Measurements from ENCODE around the gene RAB37. TPM values are rescaled to one million over a fixed set of nuclear protein-coding genes. Genes with fewer than 3 reads are reported as not detected.

Gene RAB37
- total RNA-seq, 1 donor from 2014 or later, result 0.38 TPM

GRCh38 chr17:74745548-74746177 is 8.6 kb downstream of the RAB37 start:
- peak overlapping the region; percentile 39 for H3K27ac Mint-ChIP-seq
- H3K4me3 Mint-ChIP-seq, result no peak overlapping the region
- no peaks in the 10 kb centered on the region for H3K9me3 Mint-ChIP-seq

GRCh38 chr17:74746376-74746775 is 9.3 kb downstream of the RAB37 start:
- peaks cover 37% of the 10 kb centered on the region for H3K4me1 Mint-ChIP-seq
- peaks cover 4% of the 10 kb centered on the region for H3K27me3 Mint-ChIP-seq (ENCODE audit: low read depth)
- H3K4me3 Mint-ChIP-seq, result peak overlapping the region; percentile 12
- no peaks in the 10 kb centered on the region for H3K9me3 Mint-ChIP-seq
- no peak for TF ChIP-seq CTCF (IDR thresholded peaks at IDR 0.05; ENCODE audit: unreplicated experiment)
- no peak for DNase-seq (ENCODE audit: low spot score in 2 of 2, unreplicated experiment in 2 of 2)
- no peaks in the 10 kb centered on the region for H3K36me3 Mint-ChIP-seq
- peak overlapping the region; percentile 87 for H3K27ac Mint-ChIP-seq

More at GRCh38 chr17:74745548-74746177, 8.6 kb downstream of the RAB37 start:
- no peak for TF ChIP-seq CTCF (IDR thresholded peaks at IDR 0.05; ENCODE audit: unreplicated experiment)
- DNase-seq (ENCODE audit: low spot score in 2 of 2, unreplicated experiment in 2 of 2), result peak in 1 of 2 experiments; percentile 7
- peaks cover 4% of the 10 kb centered on the region for H3K27me3 Mint-ChIP-seq (ENCODE audit: low read depth)
- H3K36me3 Mint-ChIP-seq, result no peaks in the 10 kb centered on the region
- peaks cover 30% of the 10 kb centered on the region for H3K4me1 Mint-ChIP-seq

- no peak for TF ChIP-seq CTCF (IDR thresholded peaks at IDR 0.05; ENCODE audit: unreplicated experiment)
- Mint-ChIP-seq H3K36me3 (no peaks in the 10 kb centered on the region), H3K4me1 (peaks cover 37% of the 10 kb centered on the region), H3K9me3 (no peaks in the 10 kb centered on the region), H3K4me3 (peak overlapping the region; percentile 31), H3K27me3 (ENCODE audit: low read depth) (peaks cover 2% of the 10 kb centered on the region), H3K27ac (peak overlapping the region; percentile 87)
- DNase-seq (ENCODE audit: low spot score in 2 of 2, unreplicated experiment in 2 of 2), result peak in 1 of 2 experiments; percentile 19
These were observed 9.9 kb downstream of the RAB37 start for GRCh38 chr17:74746922-74747321.

GRCh38 chr17:74748279-74748528 is 11.1 kb downstream of the RAB37 start:
- H3K9me3 Mint-ChIP-seq, result no peaks in the 10 kb centered on the region
- H3K27ac Mint-ChIP-seq, result no peak overlapping the region
- H3K36me3 Mint-ChIP-seq, result peaks cover 8% of the 10 kb centered on the region
- H3K27me3 Mint-ChIP-seq (ENCODE audit: low read depth), result peaks cover under 1% of the 10 kb centered on the region
- peaks cover 37% of the 10 kb centered on the region for H3K4me1 Mint-ChIP-seq
- peak overlapping the region; percentile 56 for H3K4me3 Mint-ChIP-seq
- no peak for DNase-seq (ENCODE audit: low spot score in 2 of 2, unreplicated experiment in 2 of 2)
- no peak for TF ChIP-seq CTCF (IDR thresholded peaks at IDR 0.05; ENCODE audit: unreplicated experiment)

- DNase-seq (ENCODE audit: low spot score in 2 of 2, unreplicated experiment in 2 of 2), result peak; percentile 88 to 92
- Mint-ChIP-seq H3K9me3 (no peaks in the 10 kb centered on the region), H3K36me3 (peaks cover 8% of the 10 kb centered on the region), H3K4me1 (peaks cover 37% of the 10 kb centered on the region), H3K27ac (peak within 1 kb of the TSS; percentile 23), H3K4me3 (peak within 1 kb of the TSS; percentile 76), H3K27me3 (ENCODE audit: low read depth) (no peaks in the 10 kb centered on the region)
- TF ChIP-seq CTCF (IDR thresholded peaks at IDR 0.05; ENCODE audit: unreplicated experiment), result peak; percentile 26
These were observed 11.6 kb downstream of the RAB37 start, which contains the start of gene NHERF1 for GRCh38 chr17:74748529-74749278. Gene NHERF1, plus strand, starts transcription at chr17:74748628. Its CDS starts 219 bp downstream, at chr17:74748847.
